GM21786 (cell line): ENCODE measurements around the gene CENPE.
A peak's percentile ranks its signal among the peaks of the same experiment; 100 is the strongest.
"Not testable (repeated sequence)": the region's sequence is repeated elsewhere in the genome, so short reads cannot be mapped to it uniquely, and the experiment has no call there.

Source experiments
- ATAC-seq: cut with Tn5 transposase; IDR thresholded peaks from one replicate; pipeline ENCODE4 v1.9.1; 2021; ENCODE audit not compliant: unreplicated experiment

CENPE gene

GRCh38 chr4:103198111-103198765 is at the start of gene CENPE:
CENPE (minus strand) TSS chr4:103198343; CDS start chr4:103198319, 24 bp downstream.
- ATAC-seq = peak; percentile 91

GRCh38 chr4:103244251-103244650 is 46.1 kb upstream of the CENPE start:
- no peak for ATAC-seq

GRCh38 chr4:103230938-103231337 is 32.8 kb upstream of the CENPE start:
- not testable (repeated sequence) for ATAC-seq

GRCh38 chr4:103223556-103223955 is 25.4 kb upstream of the CENPE start:
- not testable (repeated sequence) for ATAC-seq

GRCh38 chr4:103207673-103208072 is 9.5 kb upstream of the CENPE start:
- no peak for ATAC-seq

- ATAC-seq = no peak
Measured at GRCh38 chr4:103204111-103204510, 6.0 kb upstream of the CENPE start.

GRCh38 chr4:103201724-103202123 is 3.6 kb upstream of the CENPE start:
- ATAC-seq = no peak

GRCh38 chr4:103201253-103201652 is 3.1 kb upstream of the CENPE start:
- ATAC-seq = no peak

- ATAC-seq = no peak
Measured at GRCh38 chr4:103199009-103199408, 866 bp upstream of the CENPE start.

- peak; percentile 42 for ATAC-seq
Measured at GRCh38 chr4:103197765-103198110, 405 bp downstream of the CENPE start.

GRCh38 chr4:103193457-103193856 is 4.7 kb downstream of the CENPE start:
- no peak for ATAC-seq

GRCh38 chr4:103171006-103171405 is 27.1 kb downstream of the CENPE start:
- ATAC-seq = no peak

GRCh38 chr4:103169750-103170149 is 28.4 kb downstream of the CENPE start:
- ATAC-seq = not testable (repeated sequence)

- no peak for ATAC-seq
Measured at GRCh38 chr4:103168993-103169392, 29.1 kb downstream of the CENPE start.

- no peak for ATAC-seq
Measured at GRCh38 chr4:103162176-103162575, 36.0 kb downstream of the CENPE start.

- ATAC-seq = no peak
Measured at GRCh38 chr4:103158760-103159159, 39.4 kb downstream of the CENPE start.

- no peak for ATAC-seq
Measured at GRCh38 chr4:103156106-103156505, 42.0 kb downstream of the CENPE start.

GRCh38 chr4:103152381-103152780 is 45.8 kb downstream of the CENPE start:
- ATAC-seq = no peak

- no peak for ATAC-seq
Measured at GRCh38 chr4:103150677-103151076, 47.5 kb downstream of the CENPE start.

GRCh38 chr4:103144926-103145325 is 53.2 kb downstream of the CENPE start:
- ATAC-seq = no peak

GRCh38 chr4:103137446-103137827 is 60.7 kb downstream of the CENPE start:
- ATAC-seq = no peak

- no peak for ATAC-seq
Measured at GRCh38 chr4:103136671-103137445, 61.3 kb downstream of the CENPE start.

- no peak for ATAC-seq
Measured at GRCh38 chr4:103129174-103129573, 69.0 kb downstream of the CENPE start.
